22Rv1 (cell line): ENCODE results near the gene KRT24.

Experiments used
- CTCF ChIP-seq: fragments of 450-650 bp; IDR thresholded peaks from 2 replicates; pipeline ENCODE4 v1.5.1; 2017; ENCODE audit warnings: mild to moderate bottlenecking
- ZFX ChIP-seq: fragments of 450-650 bp; IDR thresholded peaks from 2 replicates; pipeline ENCODE4 v1.6.1; 2017; ENCODE audit warnings: antibody characterized with exemption, borderline replicate concordance

- TF ChIP-seq CTCF (no peak), ZFX (no peak)
Observed at GRCh38 chr17:40671282-40671681, 32.3 kb downstream of the KRT24 start.
